ENCODE data around the gene CMTM3.

CMTM3 gene

DNA sequence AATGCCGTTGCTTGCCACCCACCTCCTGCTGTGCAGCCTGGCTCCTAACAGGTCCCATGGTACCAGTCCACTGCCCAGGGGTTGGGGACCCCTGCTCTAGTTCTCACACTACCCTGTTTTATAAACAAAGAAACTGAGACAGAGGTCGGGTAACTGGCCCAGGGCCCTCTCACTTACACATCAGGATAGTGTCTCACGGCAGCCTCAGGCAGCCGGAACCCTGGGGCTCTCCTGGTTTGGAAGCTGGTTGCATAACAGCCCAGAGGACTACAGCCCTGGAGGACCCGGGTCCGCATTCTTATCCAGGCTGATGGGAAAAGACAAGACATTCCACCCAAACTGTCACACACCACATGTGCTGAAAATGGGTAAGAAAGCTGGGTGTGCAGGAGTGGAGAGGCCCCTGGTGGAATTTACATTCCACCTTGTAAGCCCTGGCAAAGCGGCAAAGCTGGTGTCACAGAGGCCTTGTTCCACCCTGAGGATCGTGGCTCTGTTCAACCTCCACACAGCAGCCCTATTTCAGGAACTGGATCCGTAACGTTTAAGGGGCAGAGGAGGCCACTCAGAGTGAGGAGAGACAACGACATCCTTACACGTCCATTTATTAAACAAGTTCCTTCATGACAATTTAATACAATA lies 9.8 kb downstream of the CMTM3 start:
- TF ChIP-seq, protein P1, sequence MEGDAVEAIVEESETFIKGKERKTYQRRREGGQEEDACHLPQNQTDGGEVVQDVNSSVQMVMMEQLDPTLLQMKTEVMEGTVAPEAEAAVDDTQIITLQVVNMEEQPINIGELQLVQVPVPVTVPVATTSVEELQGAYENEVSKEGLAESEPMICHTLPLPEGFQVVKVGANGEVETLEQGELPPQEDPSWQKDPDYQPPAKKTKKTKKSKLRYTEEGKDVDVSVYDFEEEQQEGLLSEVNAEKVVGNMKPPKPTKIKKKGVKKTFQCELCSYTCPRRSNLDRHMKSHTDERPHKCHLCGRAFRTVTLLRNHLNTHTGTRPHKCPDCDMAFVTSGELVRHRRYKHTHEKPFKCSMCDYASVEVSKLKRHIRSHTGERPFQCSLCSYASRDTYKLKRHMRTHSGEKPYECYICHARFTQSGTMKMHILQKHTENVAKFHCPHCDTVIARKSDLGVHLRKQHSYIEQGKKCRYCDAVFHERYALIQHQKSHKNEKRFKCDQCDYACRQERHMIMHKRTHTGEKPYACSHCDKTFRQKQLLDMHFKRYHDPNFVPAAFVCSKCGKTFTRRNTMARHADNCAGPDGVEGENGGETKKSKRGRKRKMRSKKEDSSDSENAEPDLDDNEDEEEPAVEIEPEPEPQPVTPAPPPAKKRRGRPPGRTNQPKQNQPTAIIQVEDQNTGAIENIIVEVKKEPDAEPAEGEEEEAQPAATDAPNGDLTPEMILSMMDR (IDR thresholded peaks at IDR 0.05), result no peak
- TF ChIP-seq ZFX (IDR thresholded peaks at IDR 0.05; ENCODE audit: borderline replicate concordance), result no peak
- no peak overlapping the region for H3K27ac ChIP-seq

DNA sequence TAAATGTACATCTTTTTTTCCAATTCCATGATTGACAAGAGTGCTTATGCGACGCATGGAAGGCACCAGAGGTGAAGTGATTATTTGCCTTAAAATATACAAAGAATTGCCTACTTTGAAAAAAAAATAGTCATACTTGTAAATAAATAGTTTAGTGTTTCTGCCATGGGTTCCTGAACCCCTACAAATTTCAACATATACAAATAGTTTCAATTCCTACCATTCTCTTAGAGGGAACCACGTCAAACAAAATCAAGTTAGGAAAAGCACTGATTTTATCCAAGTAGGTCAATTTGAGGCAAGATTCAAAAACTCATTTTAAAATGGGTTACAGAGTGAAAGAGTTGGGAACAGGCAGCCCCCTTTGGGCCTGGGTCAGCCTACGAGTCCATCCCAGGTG lies 11.7 kb downstream of the CMTM3 start:
- TF ChIP-seq ZFX (IDR thresholded peaks at IDR 0.05; ENCODE audit: borderline replicate concordance), result no peak
- TF ChIP-seq, protein P1 (IDR thresholded peaks at IDR 0.05), result no peak
- H3K27ac ChIP-seq, result no peak overlapping the region

DNA sequence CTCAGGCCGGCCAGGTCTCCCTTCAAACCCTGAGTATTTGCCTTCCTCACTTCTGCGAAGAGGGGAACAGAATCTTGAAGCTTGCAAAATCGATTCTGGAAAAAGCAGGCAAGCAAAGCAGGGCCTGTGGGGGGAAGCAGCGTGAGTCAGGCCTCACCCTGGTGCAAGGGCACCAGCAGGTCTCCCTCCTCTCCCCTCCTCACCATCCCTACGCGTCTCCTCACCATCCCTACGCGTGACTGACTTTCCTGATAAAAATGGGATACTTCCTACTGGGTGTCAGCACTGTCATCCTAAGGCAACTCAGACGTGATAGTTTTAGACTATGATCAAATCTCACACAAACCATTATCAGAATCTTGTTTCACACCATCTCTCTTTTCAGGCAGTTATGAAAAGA lies 12.1 kb downstream of the CMTM3 start:
- TF ChIP-seq, protein P1 (IDR thresholded peaks at IDR 0.05), result no peak
- no peak for TF ChIP-seq ZFX (IDR thresholded peaks at IDR 0.05; ENCODE audit: borderline replicate concordance)
- no peak overlapping the region for H3K27ac ChIP-seq

DNA sequence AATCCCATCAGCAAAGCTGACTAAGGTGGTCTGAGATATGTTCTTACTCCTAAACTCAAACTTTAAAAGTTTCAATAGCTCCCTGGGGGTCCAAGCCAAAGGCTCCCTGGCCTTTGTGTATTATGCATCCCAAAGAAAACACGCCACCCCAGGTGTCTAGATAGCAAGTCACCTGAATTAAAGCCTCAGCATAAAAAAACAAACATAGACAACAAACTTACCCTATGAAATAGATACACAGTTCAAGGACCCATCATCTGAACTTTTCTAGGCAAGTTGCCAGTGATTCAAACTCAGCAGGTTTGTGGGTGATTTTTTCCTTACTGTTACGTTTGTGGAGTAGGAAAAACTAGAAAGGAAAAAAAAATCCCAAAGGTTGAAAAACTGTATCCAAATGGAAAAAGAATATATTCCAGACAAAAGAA lies 12.5 kb downstream of the CMTM3 start:
- TF ChIP-seq, protein P1 (IDR thresholded peaks at IDR 0.05), result no peak
- no peak for TF ChIP-seq ZFX (IDR thresholded peaks at IDR 0.05; ENCODE audit: borderline replicate concordance)
- no peak overlapping the region for H3K27ac ChIP-seq

DNA sequence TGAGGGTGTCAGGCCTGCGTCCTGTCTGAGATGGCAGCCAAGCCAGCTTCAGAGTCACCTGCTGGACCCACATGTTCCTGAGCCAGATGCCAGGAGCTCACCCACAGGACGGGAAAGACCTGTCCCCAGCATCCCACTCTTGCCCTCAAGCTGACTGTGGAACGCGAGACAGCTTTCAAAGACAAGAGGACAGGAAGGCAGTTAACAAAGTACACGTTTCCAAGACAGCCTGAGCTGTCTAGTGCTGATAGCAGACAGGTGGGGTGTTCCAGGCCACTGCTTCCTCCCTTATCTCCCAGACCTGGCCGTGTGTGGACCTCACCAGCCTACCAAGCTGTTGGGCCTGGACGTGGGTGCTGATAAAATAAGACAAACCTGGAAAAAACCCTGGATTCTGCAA lies 13.2 kb downstream of the CMTM3 start:
- H3K27ac ChIP-seq, result no peak overlapping the region

DNA sequence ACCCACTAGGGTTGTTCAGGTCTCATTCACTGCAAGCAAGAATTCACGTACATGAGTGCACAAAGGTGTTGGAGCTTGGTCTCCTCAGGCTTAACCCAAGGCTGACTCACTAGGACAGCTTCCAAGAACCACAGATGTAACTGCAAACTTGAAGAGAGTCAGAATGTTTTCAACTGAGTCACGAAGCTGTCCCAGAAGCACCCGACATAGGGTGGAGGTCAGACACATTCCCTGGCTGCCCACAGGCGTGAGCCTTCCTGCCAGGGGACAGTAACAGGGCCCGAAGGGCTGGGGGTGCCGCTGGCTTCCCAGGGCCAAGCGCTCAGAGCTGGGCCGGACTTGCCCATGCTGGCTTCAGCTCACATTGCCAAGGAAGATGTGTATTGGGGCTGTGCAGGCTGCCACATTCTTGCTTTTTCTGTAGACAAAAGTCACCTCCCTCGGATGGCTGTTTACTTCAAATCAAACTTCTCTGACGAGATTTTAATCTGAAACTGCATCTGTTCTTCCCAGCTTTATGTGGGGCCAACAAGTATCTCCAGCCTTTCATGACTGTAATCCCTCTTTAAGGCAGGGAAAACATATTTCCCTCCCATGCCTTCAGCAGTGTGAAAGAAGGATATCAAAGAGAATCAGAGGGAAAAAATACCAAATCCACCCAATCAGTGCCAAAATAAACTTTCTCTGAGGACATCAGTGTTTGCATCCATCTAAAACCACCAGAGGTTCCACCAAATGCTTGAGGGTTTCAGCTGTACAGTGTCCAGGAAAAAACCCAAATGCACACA lies 14.3 kb downstream of the CMTM3 start:
- H3K27ac ChIP-seq, result no peak overlapping the region
- TF ChIP-seq ZFX (IDR thresholded peaks at IDR 0.05; ENCODE audit: borderline replicate concordance), result no peak
- TF ChIP-seq, protein P1 (IDR thresholded peaks at IDR 0.05), result no peak

More for the DNA sequence above, 13.2 kb downstream of the CMTM3 start:
- TF ChIP-seq ZFX (IDR thresholded peaks at IDR 0.05; ENCODE audit: borderline replicate concordance), result no peak
- TF ChIP-seq, protein P1 (IDR thresholded peaks at IDR 0.05), result no peak
